SW480 (cell line): ENCODE data around the gene SLC7A9.

Source experiments
- DNase-seq: peaks from one replicate; pipeline ENCODE4 v3.0.0-alpha.2; 2016; ENCODE audit warnings: low spot score

The SLC7A9 gene

GRCh38 chr19:32869369-32869965 is at the start of gene SLC7A9:
Gene SLC7A9 (minus strand): TSS chr19:32869767. CDS start chr19:32868534, 1,233 bp downstream.
- no peak for DNase-seq

- no peak for DNase-seq
These were observed 49.8 kb upstream of the SLC7A9 start for GRCh38 chr19:32919365-32919764.

GRCh38 chr19:32917616-32917996 is 48.0 kb upstream of the SLC7A9 start:
- DNase-seq: no peak

- DNase-seq: no peak
These were observed 47.5 kb upstream of the SLC7A9 start for GRCh38 chr19:32916969-32917615.

- no peak for DNase-seq
These were observed 45.5 kb upstream of the SLC7A9 start for GRCh38 chr19:32914879-32915660.

GRCh38 chr19:32911467-32911866 is 41.9 kb upstream of the SLC7A9 start:
- DNase-seq: no peak

GRCh38 chr19:32910874-32911273 is 41.3 kb upstream of the SLC7A9 start:
- no peak for DNase-seq

GRCh38 chr19:32910094-32910493 is 40.5 kb upstream of the SLC7A9 start:
- DNase-seq: no peak

- no peak for DNase-seq
These were observed 39.7 kb upstream of the SLC7A9 start for GRCh38 chr19:32909257-32909656.

- DNase-seq: no peak
These were observed 39.1 kb upstream of the SLC7A9 start for GRCh38 chr19:32908641-32909190.

- no peak for DNase-seq
These were observed 32.9 kb upstream of the SLC7A9 start for GRCh38 chr19:32902448-32902847.

GRCh38 chr19:32901504-32902161 is 32.1 kb upstream of the SLC7A9 start:
- peak; percentile 53 for DNase-seq

- DNase-seq: no peak
These were observed 27.1 kb upstream of the SLC7A9 start for GRCh38 chr19:32896516-32897214.

- no peak for DNase-seq
These were observed 25.8 kb upstream of the SLC7A9 start for GRCh38 chr19:32895384-32895783.

GRCh38 chr19:32891609-32892008 is 22.0 kb upstream of the SLC7A9 start:
- DNase-seq: no peak

- DNase-seq: no peak
These were observed 21.3 kb upstream of the SLC7A9 start for GRCh38 chr19:32890841-32891240.

- no peak for DNase-seq
These were observed 20.8 kb upstream of the SLC7A9 start for GRCh38 chr19:32890326-32890725.

GRCh38 chr19:32889137-32889934 is 19.8 kb upstream of the SLC7A9 start:
- no peak for DNase-seq

- DNase-seq: no peak
These were observed 18.1 kb upstream of the SLC7A9 start for GRCh38 chr19:32887572-32888215.

- no peak for DNase-seq
These were observed 16.7 kb upstream of the SLC7A9 start for GRCh38 chr19:32886241-32886640.
